GM23248 (cell line): ENCODE measurements around the gene SACM1L.

Experiments
- EZH2 ChIP-seq: fragments of 200-600 bp; sonication (generic); IDR thresholded peaks from 2 replicates; pipeline ENCODE4 v1.6.1; 2018; ENCODE audit warnings: antibody characterized with exemption, mild to moderate bottlenecking; ENCODE audit not compliant: insufficient read depth, poor library complexity, severe bottlenecking
- EZH2phosphoT487 ChIP-seq: fragments of 200-600 bp; sonication (generic); IDR thresholded peaks from 2 replicates; pipeline ENCODE4 v1.6.1; 2018; ENCODE audit warnings: antibody characterized with exemption, moderate library complexity, mild to moderate bottlenecking, low read depth; ENCODE audit not compliant: insufficient read depth

DNA sequence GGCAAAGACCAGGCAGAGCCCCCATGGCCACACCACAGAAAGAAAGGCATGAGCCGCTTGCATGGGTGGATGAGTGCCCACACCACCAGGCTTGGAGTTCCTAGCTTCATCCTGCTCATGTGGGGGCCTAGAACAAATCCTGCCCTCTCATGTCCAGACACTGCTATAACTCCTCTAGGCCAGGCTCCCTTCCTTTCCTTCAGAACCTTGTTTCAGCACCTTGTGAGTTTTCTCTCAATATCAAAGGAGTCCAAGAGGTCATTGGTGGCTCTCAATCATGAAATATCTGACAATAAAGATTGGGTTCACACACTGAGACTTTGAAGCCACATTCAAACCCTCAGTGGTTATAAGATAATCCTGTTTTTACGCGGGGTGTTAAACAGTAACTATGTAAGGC lies 94.5 kb downstream of the SACM1L start:
- TF ChIP-seq EZH2 = no peak
- no peak for TF ChIP-seq EZH2phosphoT487
